ENCODE results near the gene PSD2. TPM values are rescaled to one million over a fixed set of nuclear protein-coding genes. Genes with fewer than 3 reads are reported as not detected.

PSD2 gene
- total RNA-seq, 4 donors from 2014 or later, result 0.16 TPM; not detected in 3

DNA sequence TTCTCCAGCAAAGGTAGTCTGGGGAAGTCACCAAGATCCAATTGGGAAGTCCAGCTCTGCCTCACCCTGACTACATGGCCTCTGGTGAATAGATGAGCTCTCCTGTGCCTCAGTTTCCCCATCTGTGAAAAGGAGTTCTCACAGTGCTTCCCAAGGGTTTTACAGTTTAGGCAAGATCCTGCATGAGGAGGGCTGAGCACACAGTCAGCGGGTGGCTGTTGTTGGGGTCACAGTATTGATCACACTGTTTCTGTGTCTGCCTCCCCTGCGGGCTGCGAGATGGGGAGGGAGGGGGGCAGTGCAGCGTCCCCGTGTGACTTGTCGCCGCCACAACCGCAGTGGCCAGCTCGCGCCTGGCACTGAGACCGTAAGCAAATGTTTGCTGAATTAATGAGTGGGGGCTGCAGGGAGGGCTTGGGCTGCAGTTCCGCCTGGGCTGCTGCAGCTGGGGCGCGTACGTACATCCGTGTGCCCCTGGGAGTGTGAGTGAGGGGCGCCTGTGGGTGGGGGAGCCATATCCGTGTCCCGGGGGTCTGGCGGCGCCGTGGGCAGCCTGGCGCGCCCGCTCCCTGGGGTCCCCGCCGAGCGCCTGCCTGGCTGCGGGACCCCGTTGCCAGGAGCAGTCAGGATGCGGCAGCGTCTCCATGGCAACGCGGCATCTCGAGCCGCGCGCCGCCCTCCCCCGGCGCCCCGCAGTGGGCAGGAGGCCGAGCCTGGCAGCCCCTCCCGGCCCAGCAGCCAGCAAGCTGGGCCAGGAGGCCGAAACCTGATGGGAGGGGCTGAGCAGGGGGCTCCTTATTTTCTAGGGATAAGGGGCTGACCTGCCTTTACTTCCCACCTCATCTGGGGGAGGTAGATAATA is 31.4 kb upstream of the PSD2 start:
- DNase-seq, result no peak
- intact Hi-C loops (cut with DNase I; ENCODE audit: low total_unique reads), result loop anchor here (10.0 kb wide), 1 partner anchor 339 kb away; no protein-coding TSS in a partner anchor
- H3K36me3 ChIP-seq, result no peaks in the 10 kb centered on the region
- H3K27ac ChIP-seq, result no peak overlapping the region
- no peak overlapping the region for H3K4me3 ChIP-seq
- WGBS, 2 donors (ENCODE audit: low coverage in 1 of 2), result 34% methylated on average over 23 of the region's 45 CpGs; no CpG with 5 or more reads in 1 of the 2 donors
- in situ Hi-C loops (cut with MboI; ENCODE audit: low pct_ligation_motif_present in 1 of 4, low pct_unique_long_range_greater_than_20kb in 1 of 4, low sequenced_read_pairs in 3 of 4), result loop anchor here (5.0 to 25.0 kb wide), 3 partner anchors 127 to 327 kb away; partner anchors contain the start of genes CXXC5 (in 1 of the 4) and DNAJC18 (in 1 of the 4)
- peaks cover 0 to 15% (median 0%) of the 10 kb centered on the region in 4 donors for H3K4me1 ChIP-seq
- H3K27me3 ChIP-seq, result peaks cover 31% of the 10 kb centered on the region
- TF ChIP-seq CTCF (IDR thresholded peaks at IDR 0.05) (no peak), POLR2A (IDR thresholded peaks at IDR 0.05) (no peak), EP300 (IDR thresholded peaks at IDR 0.05; ENCODE audit: low read depth) (no peak), POLR2AphosphoS5 (IDR thresholded peaks at IDR 0.05) (no peak)
- H3K9me3 ChIP-seq, result no peaks in the 10 kb centered on the region

DNA sequence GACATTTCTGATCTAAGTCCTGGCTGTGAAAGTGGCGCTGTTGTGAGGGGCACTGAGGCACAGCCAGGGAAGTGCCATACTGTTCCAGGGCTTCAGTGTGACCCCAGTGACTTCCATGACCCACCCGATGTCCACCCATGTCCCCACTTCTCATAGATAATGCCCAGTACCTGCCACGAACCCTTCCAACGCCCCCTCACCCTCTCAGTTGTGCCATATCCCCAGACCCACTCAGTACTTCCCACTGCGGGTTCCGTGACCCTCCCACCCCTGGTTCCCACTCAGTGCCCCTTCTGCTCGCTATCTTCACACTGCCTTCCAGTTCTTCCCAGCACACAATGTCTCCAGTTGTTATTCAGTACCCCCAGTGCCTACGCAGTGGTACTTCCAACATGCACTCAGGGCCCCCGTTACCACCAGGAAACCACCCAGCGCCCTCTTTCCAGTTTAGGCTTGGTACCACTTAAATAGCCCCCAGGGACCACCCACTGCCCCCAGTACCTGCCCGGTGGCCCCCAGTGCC is 30.7 kb upstream of the PSD2 start:
- peaks cover 0 to 15% (median 0%) of the 10 kb centered on the region in 4 donors for H3K4me1 ChIP-seq
- no peak for TF ChIP-seq POLR2A (IDR thresholded peaks at IDR 0.05)
- H3K36me3 ChIP-seq, result no peaks in the 10 kb centered on the region
- peaks cover 31% of the 10 kb centered on the region for H3K27me3 ChIP-seq
- in situ Hi-C loops (cut with MboI; ENCODE audit: low pct_ligation_motif_present in 1 of 4, low pct_unique_long_range_greater_than_20kb in 1 of 4, low sequenced_read_pairs in 3 of 4), result loop anchor here (5.0 to 25.0 kb wide), 3 partner anchors 128 to 328 kb away; partner anchors contain the start of genes CXXC5 (in 1 of the 4) and DNAJC18 (in 1 of the 4)
- no peak overlapping the region for H3K4me3 ChIP-seq
- no peaks in the 10 kb centered on the region for H3K9me3 ChIP-seq
- WGBS, 2 donors (ENCODE audit: low coverage in 1 of 2), result 33 to 49% methylated on average over 4 to 11 of the region's 11 CpGs
- H3K27ac ChIP-seq, result no peak overlapping the region
- intact Hi-C loops (cut with DNase I; ENCODE audit: low total_unique reads), result loop anchor here (1.0 to 10.0 kb wide), 2 partner anchors 132 to 340 kb away; no protein-coding TSS in a partner anchor
- no peak for DNase-seq

DNA sequence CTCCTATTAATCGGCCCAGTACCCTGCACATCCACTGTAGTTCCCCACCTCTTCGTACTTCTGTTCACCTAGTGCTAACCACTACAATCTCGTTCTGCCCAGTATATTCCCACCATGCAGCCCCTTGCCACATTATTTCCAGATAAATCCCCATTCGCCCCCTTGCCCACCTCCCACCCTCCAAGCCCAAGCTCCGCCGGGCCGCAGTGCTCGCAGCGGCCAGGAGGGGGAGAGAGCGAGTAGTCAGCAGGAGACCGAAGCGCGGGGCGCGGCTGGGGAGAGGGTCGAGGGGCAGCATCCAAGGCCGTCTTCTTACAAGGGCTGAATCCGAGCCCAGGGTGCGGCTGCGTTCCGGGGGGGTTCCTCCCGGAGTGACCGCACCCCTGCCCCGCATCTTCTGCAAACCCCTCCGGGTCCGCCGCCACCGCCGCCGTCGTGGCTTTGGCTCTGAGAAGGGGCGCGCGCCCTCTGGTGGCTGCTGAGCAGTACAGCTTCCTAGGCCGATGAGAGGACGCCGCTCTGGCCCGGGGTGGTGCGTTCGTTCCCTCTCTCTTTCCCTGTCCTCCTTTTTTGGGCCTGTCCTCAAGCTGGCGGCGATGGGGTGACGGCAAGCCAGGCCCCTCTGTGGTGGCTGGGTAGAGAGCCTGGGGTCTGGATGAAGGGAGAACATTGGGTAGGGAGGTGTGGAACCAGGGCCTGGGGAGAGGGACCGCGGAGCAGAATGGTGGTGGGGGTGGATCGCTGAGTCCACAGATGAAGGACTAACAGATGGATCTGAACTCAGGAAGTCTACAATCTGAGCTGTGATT is 30.0 kb upstream of the PSD2 start:
- TF ChIP-seq EP300 (IDR thresholded peaks at IDR 0.05; ENCODE audit: low read depth) (no peak), CTCF (IDR thresholded peaks at IDR 0.05) (peak; percentile 95 to 100 (median 99)), POLR2AphosphoS5 (IDR thresholded peaks at IDR 0.05) (no peak)
- no peaks in the 10 kb centered on the region for H3K36me3 ChIP-seq
- H3K4me1 ChIP-seq, result peaks cover 0 to 15% (median 0%) of the 10 kb centered on the region in 4 donors
- peak; percentile 79 for DNase-seq
- intact Hi-C loops (cut with DNase I; ENCODE audit: low total_unique reads) (loop anchor here (1.0 to 10.0 kb wide), 2 partner anchors 132 to 341 kb away; no protein-coding TSS in a partner anchor), in situ Hi-C loops (cut with MboI; ENCODE audit: low pct_ligation_motif_present in 1 of 4, low pct_unique_long_range_greater_than_20kb in 1 of 4, low sequenced_read_pairs in 3 of 4) (loop anchor here in 2 of 4 donors (25.0 kb wide), 2 partner anchors 128 to 328 kb away; partner anchors contain the start of genes CXXC5 (in 1 of the 2) and DNAJC18 (in 1 of the 2))
- peak overlapping the region; percentile 40 to 63 (median 49) for H3K4me3 ChIP-seq
- peak overlapping the region in 2 of 4 donors; percentile 40 to 42 for H3K27ac ChIP-seq
- no peaks in the 10 kb centered on the region for H3K9me3 ChIP-seq
- peaks cover 31% of the 10 kb centered on the region for H3K27me3 ChIP-seq
- 9 to 28% methylated on average over 3 to 46 of the region's 46 CpGs for WGBS, 2 donors (ENCODE audit: low coverage in 1 of 2)

- TF ChIP-seq CTCF (IDR thresholded peaks at IDR 0.05), result no peak
- TF ChIP-seq POLR2AphosphoS5 (IDR thresholded peaks at IDR 0.05), result no peak
- TF ChIP-seq POLR2A (IDR thresholded peaks at IDR 0.05), result no peak
- no peak for TF ChIP-seq EP300 (IDR thresholded peaks at IDR 0.05; ENCODE audit: low read depth)
- WGBS, 2 donors (ENCODE audit: low coverage in 1 of 2), result 61 to 83% methylated on average over 2 to 4 of the region's 4 CpGs
Observed at GRCh38 chr5:139767960-139768359, 27.6 kb upstream of the PSD2 start.

More at GRCh38 chr5:139767960-139768359, 27.6 kb upstream of the PSD2 start:
- no peak for DNase-seq
- Histone ChIP-seq H3K4me1 (peaks cover 0 to 15% (median 0%) of the 10 kb centered on the region in 4 donors), H3K27ac (no peak overlapping the region), H3K4me3 (no peak overlapping the region), H3K27me3 (peaks cover 24% of the 10 kb centered on the region), H3K36me3 (no peaks in the 10 kb centered on the region), H3K9me3 (no peaks in the 10 kb centered on the region)
- intact Hi-C loops (cut with DNase I; ENCODE audit: low total_unique reads), result loop anchor here (10.0 kb wide), 1 partner anchor 343 kb away; no protein-coding TSS in a partner anchor
- in situ Hi-C loops (cut with MboI; ENCODE audit: low pct_ligation_motif_present in 1 of 4, low pct_unique_long_range_greater_than_20kb in 1 of 4, low sequenced_read_pairs in 3 of 4), result loop anchor here in 2 of 4 donors (25.0 kb wide), 2 partner anchors 131 to 331 kb away; partner anchors contain the start of genes CXXC5 (in 1 of the 2) and DNAJC18 (in 1 of the 2)

Data from transverse colon (tissue), 4 donors.